GM23338 (cell line): ENCODE measurements around the gene AKT2.

Experiments
- EZH2 ChIP-seq: fragments of 200-600 bp; sonication (generic); IDR thresholded peaks from one replicate; pipeline ENCODE4 v1.8.0; 2017; ENCODE audit warnings: antibody characterized with exemption, mild to moderate bottlenecking, low read depth; ENCODE audit not compliant: unreplicated experiment
- EZH2phosphoT487 ChIP-seq: fragments of 200-600 bp; sonication (generic); IDR thresholded peaks from one replicate; pipeline ENCODE4 v1.8.1; 2018; ENCODE audit warnings: antibody characterized with exemption; ENCODE audit not compliant: unreplicated experiment
- POLR2AphosphoS5 ChIP-seq: IDR thresholded peaks from 2 replicates; pipeline ENCODE4 v1.6.1; 2016; ENCODE audit warnings: antibody characterized with exemption, low read depth
- ZNF114 ChIP-seq: fragments of 250-450 bp; sonication (Bioruptor Pico); IDR thresholded peaks from 2 replicates; pipeline ENCODE4 v1.5.0; 2020; ENCODE audit warnings: mild to moderate bottlenecking, moderate library complexity
- ZNF331 ChIP-seq: fragments of 250-450 bp; sonication (Bioruptor Pico); IDR thresholded peaks from 2 replicates; pipeline ENCODE4 v1.5.0; 2020; ENCODE audit warnings: low read depth, mild to moderate bottlenecking, moderate library complexity
- TF ChIP-seq, protein P1 (sequence below), 2 experiments: fragments of 200-600 bp in 1 of 2; sonication (generic) in 1 of 2; conservative IDR thresholded peaks; 2 replicates each; pipeline versions ENCODE4 v1.5.1 to v1.6.1; 2016 to 2017; ENCODE audit warnings: antibody characterized with exemption in 2 of 2, low read depth in 2 of 2, mild to moderate bottlenecking in 2 of 2, moderate library complexity in 1 of 2
- TF ChIP-seq, protein P2 (sequence below): IDR thresholded peaks from 2 replicates; pipeline ENCODE4 v1.6.1; 2016; ENCODE audit warnings: antibody characterized with exemption
- TF ChIP-seq, protein P3 (sequence below): IDR thresholded peaks from one replicate; pipeline ENCODE4 v1.6.1; 2018; ENCODE audit warnings: antibody characterized with exemption; ENCODE audit not compliant: unreplicated experiment

DNA sequence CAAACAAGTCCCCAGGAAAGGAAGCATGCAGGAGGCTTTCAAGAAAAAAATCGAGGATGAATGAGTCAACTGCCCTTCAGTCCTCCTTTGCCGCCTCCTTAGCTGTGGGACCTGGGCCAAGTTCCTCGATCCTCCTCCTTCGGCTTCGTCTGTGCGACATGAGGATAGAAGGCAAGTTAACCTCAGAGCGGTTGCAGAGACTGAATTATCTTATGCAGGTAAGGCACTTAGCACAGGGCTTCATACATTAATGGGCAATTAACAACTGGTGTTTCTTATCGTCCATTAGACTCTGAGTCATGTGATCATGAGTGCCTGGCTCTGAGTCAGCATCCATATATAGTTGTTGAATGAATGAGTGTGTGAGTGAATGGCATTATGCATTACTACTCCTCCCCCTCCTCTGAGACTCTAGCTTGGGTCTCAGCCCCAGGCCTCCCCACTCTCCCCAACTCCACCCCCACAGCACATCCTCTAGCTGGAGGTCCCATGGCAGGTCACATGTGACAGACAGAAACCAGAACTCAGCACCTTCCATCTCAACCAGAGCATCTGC lies 65.3 kb downstream of the AKT2 start:
- TF ChIP-seq, protein P1, sequence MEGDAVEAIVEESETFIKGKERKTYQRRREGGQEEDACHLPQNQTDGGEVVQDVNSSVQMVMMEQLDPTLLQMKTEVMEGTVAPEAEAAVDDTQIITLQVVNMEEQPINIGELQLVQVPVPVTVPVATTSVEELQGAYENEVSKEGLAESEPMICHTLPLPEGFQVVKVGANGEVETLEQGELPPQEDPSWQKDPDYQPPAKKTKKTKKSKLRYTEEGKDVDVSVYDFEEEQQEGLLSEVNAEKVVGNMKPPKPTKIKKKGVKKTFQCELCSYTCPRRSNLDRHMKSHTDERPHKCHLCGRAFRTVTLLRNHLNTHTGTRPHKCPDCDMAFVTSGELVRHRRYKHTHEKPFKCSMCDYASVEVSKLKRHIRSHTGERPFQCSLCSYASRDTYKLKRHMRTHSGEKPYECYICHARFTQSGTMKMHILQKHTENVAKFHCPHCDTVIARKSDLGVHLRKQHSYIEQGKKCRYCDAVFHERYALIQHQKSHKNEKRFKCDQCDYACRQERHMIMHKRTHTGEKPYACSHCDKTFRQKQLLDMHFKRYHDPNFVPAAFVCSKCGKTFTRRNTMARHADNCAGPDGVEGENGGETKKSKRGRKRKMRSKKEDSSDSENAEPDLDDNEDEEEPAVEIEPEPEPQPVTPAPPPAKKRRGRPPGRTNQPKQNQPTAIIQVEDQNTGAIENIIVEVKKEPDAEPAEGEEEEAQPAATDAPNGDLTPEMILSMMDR (conservative IDR thresholded peaks at IDR 0.05; ENCODE audit: low read depth in 2 of 2): no peak
- TF ChIP-seq, protein P2, sequence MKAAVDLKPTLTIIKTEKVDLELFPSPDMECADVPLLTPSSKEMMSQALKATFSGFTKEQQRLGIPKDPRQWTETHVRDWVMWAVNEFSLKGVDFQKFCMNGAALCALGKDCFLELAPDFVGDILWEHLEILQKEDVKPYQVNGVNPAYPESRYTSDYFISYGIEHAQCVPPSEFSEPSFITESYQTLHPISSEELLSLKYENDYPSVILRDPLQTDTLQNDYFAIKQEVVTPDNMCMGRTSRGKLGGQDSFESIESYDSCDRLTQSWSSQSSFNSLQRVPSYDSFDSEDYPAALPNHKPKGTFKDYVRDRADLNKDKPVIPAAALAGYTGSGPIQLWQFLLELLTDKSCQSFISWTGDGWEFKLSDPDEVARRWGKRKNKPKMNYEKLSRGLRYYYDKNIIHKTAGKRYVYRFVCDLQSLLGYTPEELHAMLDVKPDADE: no peak
- TF ChIP-seq EZH2 (no peak), ZNF114 (CRISPR knock-in tag) (no peak), POLR2AphosphoS5 (no peak), EZH2phosphoT487 (no peak), ZNF331 (CRISPR knock-in tag) (no peak)
- TF ChIP-seq, protein P3, sequence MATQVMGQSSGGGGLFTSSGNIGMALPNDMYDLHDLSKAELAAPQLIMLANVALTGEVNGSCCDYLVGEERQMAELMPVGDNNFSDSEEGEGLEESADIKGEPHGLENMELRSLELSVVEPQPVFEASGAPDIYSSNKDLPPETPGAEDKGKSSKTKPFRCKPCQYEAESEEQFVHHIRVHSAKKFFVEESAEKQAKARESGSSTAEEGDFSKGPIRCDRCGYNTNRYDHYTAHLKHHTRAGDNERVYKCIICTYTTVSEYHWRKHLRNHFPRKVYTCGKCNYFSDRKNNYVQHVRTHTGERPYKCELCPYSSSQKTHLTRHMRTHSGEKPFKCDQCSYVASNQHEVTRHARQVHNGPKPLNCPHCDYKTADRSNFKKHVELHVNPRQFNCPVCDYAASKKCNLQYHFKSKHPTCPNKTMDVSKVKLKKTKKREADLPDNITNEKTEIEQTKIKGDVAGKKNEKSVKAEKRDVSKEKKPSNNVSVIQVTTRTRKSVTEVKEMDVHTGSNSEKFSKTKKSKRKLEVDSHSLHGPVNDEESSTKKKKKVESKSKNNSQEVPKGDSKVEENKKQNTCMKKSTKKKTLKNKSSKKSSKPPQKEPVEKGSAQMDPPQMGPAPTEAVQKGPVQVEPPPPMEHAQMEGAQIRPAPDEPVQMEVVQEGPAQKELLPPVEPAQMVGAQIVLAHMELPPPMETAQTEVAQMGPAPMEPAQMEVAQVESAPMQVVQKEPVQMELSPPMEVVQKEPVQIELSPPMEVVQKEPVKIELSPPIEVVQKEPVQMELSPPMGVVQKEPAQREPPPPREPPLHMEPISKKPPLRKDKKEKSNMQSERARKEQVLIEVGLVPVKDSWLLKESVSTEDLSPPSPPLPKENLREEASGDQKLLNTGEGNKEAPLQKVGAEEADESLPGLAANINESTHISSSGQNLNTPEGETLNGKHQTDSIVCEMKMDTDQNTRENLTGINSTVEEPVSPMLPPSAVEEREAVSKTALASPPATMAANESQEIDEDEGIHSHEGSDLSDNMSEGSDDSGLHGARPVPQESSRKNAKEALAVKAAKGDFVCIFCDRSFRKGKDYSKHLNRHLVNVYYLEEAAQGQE: no peak
